HepG2 (cell line): Measurements from ENCODE around the gene NFE2. TPM values are rescaled to one million over a fixed set of nuclear protein-coding genes. Genes with fewer than 3 reads are reported as not detected.

Experiments
- AHR ChIP-seq: IDR thresholded peaks from 2 replicates; pipeline ENCODE4 v1.6.1; 2018; ENCODE audit warnings: missing genetic modification reagents, missing compliant biosample characterization
- U2AF2 ChIP-seq: fragments of 200-400 bp; formaldehyde crosslinking; IDR thresholded peaks from 2 replicates; pipeline ENCODE4 v1.6.1; 2017; ENCODE audit warnings: low read depth, mild to moderate bottlenecking, low read length
- ZBTB34 ChIP-seq: sonication (generic); formaldehyde crosslinking; IDR thresholded peaks from 2 replicates; pipeline ENCODE4 v1.8.0; 2022; ENCODE audit warnings: mild to moderate bottlenecking, missing genetic modification reagents
- ZHX1 ChIP-seq: sonication (generic); formaldehyde crosslinking; IDR thresholded peaks from 2 replicates; pipeline ENCODE4 v1.8.1; 2022; ENCODE audit warnings: low read depth, mild to moderate bottlenecking, missing genetic modification reagents
- ZNF264 ChIP-seq: sonication (generic); formaldehyde crosslinking; IDR thresholded peaks from 2 replicates; pipeline ENCODE4 v1.4.0; 2020; ENCODE audit warnings: missing genetic modification reagents
- ZNF687 ChIP-seq: sonication (generic); formaldehyde crosslinking; IDR thresholded peaks from 2 replicates; pipeline ENCODE4 v1.5.1; 2020; ENCODE audit warnings: mild to moderate bottlenecking, missing genetic modification reagents, moderate library complexity
- ZNF746 ChIP-seq: sonication (generic); formaldehyde crosslinking; IDR thresholded peaks from 2 replicates; pipeline ENCODE4 v1.8.0; 2022; ENCODE audit warnings: mild to moderate bottlenecking, missing genetic modification reagents
- polyA plus RNA-seq, 8 experiments: library from polyadenylated mRNA; depleted of rRNA in 3 of 8; stranded (reverse) in 7 of 8; unstranded in 1 of 8; fragments of >200 nt; fragmentation: Illumina TruSeq in 4 of 8; extraction: Trizol in 4 of 8; gene quantifications; 2 replicates each; pipeline versions ENCODE4 v1.2.1 to v1.2.3, GENCODE V29; 2011 to 2016; ENCODE audit warnings: low read depth in 4 of 8, missing spikeins in 1 of 8, mixed read lengths in 1 of 8; ENCODE audit not compliant: insufficient read depth in 1 of 8
- total RNA-seq, 5 experiments: library from RNA; depleted of rRNA; stranded (reverse); fragments of >200 nt; fragmentation: Illumina TruSeq; extraction: Trizol; gene quantifications; 2 replicates each; pipeline ENCODE4 v1.2.3, GENCODE V29; 2016; ENCODE audit warnings: low read depth in 1 of 5
- TF ChIP-seq, protein P1 (sequence below), 2 experiments: sonication (generic) in 1 of 2; formaldehyde crosslinking in 1 of 2; IDR thresholded peaks; 2 replicates each; pipeline versions ENCODE4 v1.4.0 to v1.6.1; 2016 to 2020; ENCODE audit warnings: borderline replicate concordance in 1 of 2, low read depth in 1 of 2, mild to moderate bottlenecking in 1 of 2, missing genetic modification reagents in 1 of 2
- TF ChIP-seq, protein P2 (sequence below): sonication (generic); formaldehyde crosslinking; IDR thresholded peaks from 2 replicates; pipeline ENCODE4 v1.4.0; 2020; ENCODE audit warnings: missing genetic modification reagents, borderline replicate concordance
- TF ChIP-seq, protein P3 (sequence below): sonication (generic); formaldehyde crosslinking; IDR thresholded peaks from 2 replicates; pipeline ENCODE4 v1.8.0; 2022; ENCODE audit warnings: mild to moderate bottlenecking, missing genetic modification reagents, moderate library complexity

NFE2 gene
- total and polyA plus RNA-seq, 2 of the 13 experiments (the other 11 are each of a cell fraction or from before 2014, with no cell fraction given) = 4.5 to 7.8 TPM

DNA sequence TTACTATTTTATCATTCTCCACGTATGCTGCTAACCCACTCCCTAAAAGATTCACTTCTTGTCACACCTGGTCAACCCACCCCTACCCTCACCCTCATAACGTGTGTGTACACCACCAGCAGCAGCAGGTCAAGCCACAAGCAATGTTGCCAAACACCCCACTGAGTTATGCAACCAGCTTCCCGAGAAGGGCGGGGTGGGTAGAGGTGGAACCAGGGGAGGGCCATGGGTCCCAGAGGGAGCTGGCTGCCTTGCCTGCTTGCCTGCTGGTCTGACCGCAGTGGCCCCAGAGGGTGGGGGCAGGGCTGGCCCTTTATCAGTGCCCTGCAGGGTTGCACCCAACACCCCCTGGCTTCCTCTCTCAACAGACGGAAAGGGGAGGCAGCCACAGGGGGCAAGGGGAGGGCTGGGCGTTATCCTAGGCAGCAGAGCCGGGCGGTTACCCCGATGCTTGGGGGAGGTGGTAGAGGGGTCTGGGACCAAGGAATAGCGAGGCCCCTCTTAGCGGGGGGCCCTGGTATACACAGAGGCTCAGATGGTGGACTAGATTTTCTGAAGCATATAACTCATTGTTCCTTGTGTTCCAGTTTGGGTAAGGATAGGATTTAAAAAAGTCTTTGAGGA lies 3.5 kb upstream of the NFE2 start (continued):
- TF ChIP-seq, protein P1, sequence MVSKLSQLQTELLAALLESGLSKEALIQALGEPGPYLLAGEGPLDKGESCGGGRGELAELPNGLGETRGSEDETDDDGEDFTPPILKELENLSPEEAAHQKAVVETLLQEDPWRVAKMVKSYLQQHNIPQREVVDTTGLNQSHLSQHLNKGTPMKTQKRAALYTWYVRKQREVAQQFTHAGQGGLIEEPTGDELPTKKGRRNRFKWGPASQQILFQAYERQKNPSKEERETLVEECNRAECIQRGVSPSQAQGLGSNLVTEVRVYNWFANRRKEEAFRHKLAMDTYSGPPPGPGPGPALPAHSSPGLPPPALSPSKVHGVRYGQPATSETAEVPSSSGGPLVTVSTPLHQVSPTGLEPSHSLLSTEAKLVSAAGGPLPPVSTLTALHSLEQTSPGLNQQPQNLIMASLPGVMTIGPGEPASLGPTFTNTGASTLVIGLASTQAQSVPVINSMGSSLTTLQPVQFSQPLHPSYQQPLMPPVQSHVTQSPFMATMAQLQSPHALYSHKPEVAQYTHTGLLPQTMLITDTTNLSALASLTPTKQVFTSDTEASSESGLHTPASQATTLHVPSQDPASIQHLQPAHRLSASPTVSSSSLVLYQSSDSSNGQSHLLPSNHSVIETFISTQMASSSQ (IDR thresholded peaks at IDR 0.05; ENCODE audit: low read depth) = no peak
- TF ChIP-seq, protein P1 (CRISPR knock-in tag; IDR thresholded peaks at IDR 0.05; ENCODE audit: borderline replicate concordance) = 0 out of 2 replicates have a peak, but pooled peaks have one; percentile 21
- TF ChIP-seq AHR (CRISPR knock-in tag) (0 out of 2 replicates have a peak, but pooled peaks have one; percentile 51), ZBTB34 (CRISPR knock-in tag) (peak; percentile 71; the same call in 1 of the 2 replicates), ZNF687 (CRISPR knock-in tag) (peak; percentile 80), ZNF746 (CRISPR knock-in tag) (peak; percentile 85), ZNF264 (no peak), U2AF2 (no peak), ZHX1 (CRISPR knock-in tag) (no peak)
- TF ChIP-seq, protein P2, sequence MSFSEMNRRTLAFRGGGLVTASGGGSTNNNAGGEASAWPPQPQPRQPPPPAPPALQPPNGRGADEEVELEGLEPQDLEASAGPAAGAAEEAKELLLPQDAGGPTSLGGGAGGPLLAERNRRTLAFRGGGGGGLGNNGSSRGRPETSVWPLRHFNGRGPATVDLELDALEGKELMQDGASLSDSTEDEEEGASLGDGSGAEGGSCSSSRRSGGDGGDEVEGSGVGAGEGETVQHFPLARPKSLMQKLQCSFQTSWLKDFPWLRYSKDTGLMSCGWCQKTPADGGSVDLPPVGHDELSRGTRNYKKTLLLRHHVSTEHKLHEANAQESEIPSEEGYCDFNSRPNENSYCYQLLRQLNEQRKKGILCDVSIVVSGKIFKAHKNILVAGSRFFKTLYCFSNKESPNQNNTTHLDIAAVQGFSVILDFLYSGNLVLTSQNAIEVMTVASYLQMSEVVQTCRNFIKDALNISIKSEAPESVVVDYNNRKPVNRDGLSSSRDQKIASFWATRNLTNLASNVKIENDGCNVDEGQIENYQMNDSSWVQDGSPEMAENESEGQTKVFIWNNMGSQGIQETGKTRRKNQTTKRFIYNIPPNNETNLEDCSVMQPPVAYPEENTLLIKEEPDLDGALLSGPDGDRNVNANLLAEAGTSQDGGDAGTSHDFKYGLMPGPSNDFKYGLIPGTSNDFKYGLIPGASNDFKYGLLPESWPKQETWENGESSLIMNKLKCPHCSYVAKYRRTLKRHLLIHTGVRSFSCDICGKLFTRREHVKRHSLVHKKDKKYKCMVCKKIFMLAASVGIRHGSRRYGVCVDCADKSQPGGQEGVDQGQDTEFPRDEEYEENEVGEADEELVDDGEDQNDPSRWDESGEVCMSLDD (CRISPR knock-in tag) = peak; percentile 57; the same call in 1 of the 2 replicates
- TF ChIP-seq, protein P3, sequence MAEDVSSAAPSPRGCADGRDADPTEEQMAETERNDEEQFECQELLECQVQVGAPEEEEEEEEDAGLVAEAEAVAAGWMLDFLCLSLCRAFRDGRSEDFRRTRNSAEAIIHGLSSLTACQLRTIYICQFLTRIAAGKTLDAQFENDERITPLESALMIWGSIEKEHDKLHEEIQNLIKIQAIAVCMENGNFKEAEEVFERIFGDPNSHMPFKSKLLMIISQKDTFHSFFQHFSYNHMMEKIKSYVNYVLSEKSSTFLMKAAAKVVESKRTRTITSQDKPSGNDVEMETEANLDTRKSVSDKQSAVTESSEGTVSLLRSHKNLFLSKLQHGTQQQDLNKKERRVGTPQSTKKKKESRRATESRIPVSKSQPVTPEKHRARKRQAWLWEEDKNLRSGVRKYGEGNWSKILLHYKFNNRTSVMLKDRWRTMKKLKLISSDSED (CRISPR knock-in tag) = no peak
